Smooth muscle cell (in vitro differentiated cells): ENCODE data around the gene NPPC. TPM values are rescaled to one million over a fixed set of nuclear protein-coding genes. Genes with fewer than 3 reads are reported as not detected.

Source experiments
- DNase-seq: peaks from one replicate; lab custom pipeline; 2025; ENCODE audit not compliant: unreplicated experiment; lab: John Stamatoyannopoulos, UW
- H2AFZ ChIP-seq: fragments of 200-600 bp; sonication (generic); 2 replicates; pipeline ENCODE4 v1.6.0; 2016; ENCODE audit warnings: antibody characterized with exemption, low read depth, mild to moderate bottlenecking
- H3F3A ChIP-seq: fragments of 200-600 bp; sonication (generic); 2 replicates; pipeline ENCODE4 v1.6.0; 2017; ENCODE audit warnings: antibody characterized with exemption, low read depth
- H3K27ac ChIP-seq: fragments of 200-600 bp; sonication (generic); 2 replicates; pipeline ENCODE4 v1.5.1; 2016; ENCODE audit warnings: low read depth, mild to moderate bottlenecking
- H3K27me3 ChIP-seq: fragments of 200-600 bp; sonication (generic); 2 replicates; pipeline ENCODE4 v1.6.1; 2016; ENCODE audit warnings: low read depth, mild to moderate bottlenecking
- H3K36me3 ChIP-seq: fragments of 200-600 bp; sonication (generic); 2 replicates; pipeline ENCODE4 v1.5.1; 2016; ENCODE audit warnings: low read depth
- H3K4me1 ChIP-seq: fragments of 200-600 bp; sonication (generic); 2 replicates; pipeline ENCODE4 v1.5.1; 2016; ENCODE audit warnings: low read depth
- H3K4me2 ChIP-seq: fragments of 200-600 bp; sonication (generic); 2 replicates; pipeline ENCODE4 v1.6.0; 2016; ENCODE audit warnings: mild to moderate bottlenecking
- H3K4me3 ChIP-seq: fragments of 200-600 bp; sonication (generic); 2 replicates; pipeline ENCODE4 v1.5.1; 2016; ENCODE audit warnings: mild to moderate bottlenecking
- H3K79me2 ChIP-seq: fragments of 200-600 bp; sonication (generic); 2 replicates; pipeline ENCODE4 v1.6.0; 2016; ENCODE audit warnings: low read depth, mild to moderate bottlenecking
- H3K9ac ChIP-seq: fragments of 200-600 bp; sonication (generic); 2 replicates; pipeline ENCODE4 v1.6.0; 2016; ENCODE audit warnings: low read depth
- H3K9me3 ChIP-seq: fragments of 200-600 bp; sonication (generic); replicated peaks from 2 replicates; pipeline ENCODE4 v1.5.1; 2016; ENCODE audit warnings: low read depth
- H4K20me1 ChIP-seq: fragments of 200-600 bp; sonication (generic); 2 replicates; pipeline ENCODE4 v1.6.0; 2016; ENCODE audit warnings: low read depth
- WGBS: methylation state at CpG from one replicate; pipeline ENCODE4 v1.1.7; 2016; ENCODE audit warnings: low lambda C conversion rate; 5-methylcytosine and 5-hydroxymethylcytosine counted together
- polyA plus RNA-seq: library from polyadenylated mRNA; unstranded; fragments of >200 nt; fragmentation: Nextera tagmentation; extraction: Ambion mirVana; gene quantifications from 2 replicates; pipeline ENCODE4 v1.2.1, GENCODE V29; 2016
- total RNA-seq: library from RNA; depleted of rRNA; stranded (reverse); fragments of >200 nt; gene quantifications from 2 replicates; pipeline ENCODE4 v1.2.3, GENCODE V29; 2014
- TF ChIP-seq, protein P1 (sequence below): fragments of 200-600 bp; sonication (generic); IDR thresholded peaks from 2 replicates; pipeline ENCODE4 v1.5.1; 2017; ENCODE audit warnings: borderline replicate concordance, mild to moderate bottlenecking, antibody characterized with exemption; ENCODE audit not compliant: insufficient read depth, poor library complexity, severe bottlenecking

The NPPC gene
- total and polyA plus RNA-seq, 2 experiments from 2014 or later: 0.21 TPM; not detected in 1

DNA sequence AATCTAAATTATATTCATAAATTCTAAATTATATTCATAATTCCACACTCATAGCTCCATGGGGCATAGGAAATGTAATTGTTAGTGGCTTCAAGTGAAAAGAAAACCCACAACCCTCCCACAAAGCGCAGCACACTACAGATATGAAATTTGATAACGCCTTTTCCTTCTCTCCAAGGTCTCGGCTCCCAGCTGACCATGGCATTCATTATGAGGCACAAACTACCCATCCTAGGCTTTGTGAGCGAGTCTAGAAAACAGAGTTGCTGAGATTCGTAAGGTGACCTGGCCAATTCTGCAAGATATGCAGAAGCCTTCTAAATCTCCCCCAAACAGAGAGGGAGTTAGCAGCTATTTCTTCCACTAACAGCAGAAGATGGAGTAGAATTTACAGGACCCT, 5.4 kb downstream of the NPPC start:
- H3K36me3 ChIP-seq: no peaks in the 10 kb centered on the region
- no peaks in the 10 kb centered on the region for H3K79me2 ChIP-seq
- TF ChIP-seq, protein P1, sequence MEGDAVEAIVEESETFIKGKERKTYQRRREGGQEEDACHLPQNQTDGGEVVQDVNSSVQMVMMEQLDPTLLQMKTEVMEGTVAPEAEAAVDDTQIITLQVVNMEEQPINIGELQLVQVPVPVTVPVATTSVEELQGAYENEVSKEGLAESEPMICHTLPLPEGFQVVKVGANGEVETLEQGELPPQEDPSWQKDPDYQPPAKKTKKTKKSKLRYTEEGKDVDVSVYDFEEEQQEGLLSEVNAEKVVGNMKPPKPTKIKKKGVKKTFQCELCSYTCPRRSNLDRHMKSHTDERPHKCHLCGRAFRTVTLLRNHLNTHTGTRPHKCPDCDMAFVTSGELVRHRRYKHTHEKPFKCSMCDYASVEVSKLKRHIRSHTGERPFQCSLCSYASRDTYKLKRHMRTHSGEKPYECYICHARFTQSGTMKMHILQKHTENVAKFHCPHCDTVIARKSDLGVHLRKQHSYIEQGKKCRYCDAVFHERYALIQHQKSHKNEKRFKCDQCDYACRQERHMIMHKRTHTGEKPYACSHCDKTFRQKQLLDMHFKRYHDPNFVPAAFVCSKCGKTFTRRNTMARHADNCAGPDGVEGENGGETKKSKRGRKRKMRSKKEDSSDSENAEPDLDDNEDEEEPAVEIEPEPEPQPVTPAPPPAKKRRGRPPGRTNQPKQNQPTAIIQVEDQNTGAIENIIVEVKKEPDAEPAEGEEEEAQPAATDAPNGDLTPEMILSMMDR: no peak
- no peak overlapping the region for H3K4me3 ChIP-seq
- DNase-seq: no peak
- peaks cover 5% of the 10 kb centered on the region for H3K4me1 ChIP-seq
- H3K4me2 ChIP-seq: no peak overlapping the region
- no peaks in the 10 kb centered on the region for H3K9me3 ChIP-seq
- no peaks in the 10 kb centered on the region for H3F3A ChIP-seq
- H2AFZ ChIP-seq: no peak overlapping the region
- H3K27ac ChIP-seq: no peak overlapping the region
- peaks cover 51% of the 10 kb centered on the region for H3K27me3 ChIP-seq
- no peaks in the 10 kb centered on the region for H4K20me1 ChIP-seq
- 87% methylated on average over 5 of the region's 5 CpGs for WGBS
- H3K9ac ChIP-seq: no peak overlapping the region

DNA sequence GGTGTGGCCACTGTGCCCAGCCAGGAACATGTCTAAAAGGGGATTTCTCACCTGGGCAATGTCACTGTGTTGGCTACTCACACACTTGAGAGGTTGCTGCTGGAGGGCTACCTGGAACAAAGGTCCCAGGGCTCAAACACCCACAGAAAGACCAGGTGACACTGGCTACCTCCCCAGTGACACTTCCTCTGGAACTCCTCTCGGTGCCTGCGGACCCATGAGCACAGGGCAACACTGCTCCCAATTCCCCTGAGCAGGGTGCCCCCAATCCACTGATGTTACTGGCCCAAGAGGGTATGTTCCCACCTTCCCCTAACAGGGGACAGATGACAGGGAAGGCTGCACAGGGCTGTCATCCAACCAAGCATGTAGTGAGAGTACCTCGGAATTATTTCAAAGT, 5.8 kb downstream of the NPPC start:
- peaks cover 46% of the 10 kb centered on the region for H3K27me3 ChIP-seq
- DNase-seq: no peak
- WGBS: 86% methylated on average over 3 of the region's 3 CpGs

DNA sequence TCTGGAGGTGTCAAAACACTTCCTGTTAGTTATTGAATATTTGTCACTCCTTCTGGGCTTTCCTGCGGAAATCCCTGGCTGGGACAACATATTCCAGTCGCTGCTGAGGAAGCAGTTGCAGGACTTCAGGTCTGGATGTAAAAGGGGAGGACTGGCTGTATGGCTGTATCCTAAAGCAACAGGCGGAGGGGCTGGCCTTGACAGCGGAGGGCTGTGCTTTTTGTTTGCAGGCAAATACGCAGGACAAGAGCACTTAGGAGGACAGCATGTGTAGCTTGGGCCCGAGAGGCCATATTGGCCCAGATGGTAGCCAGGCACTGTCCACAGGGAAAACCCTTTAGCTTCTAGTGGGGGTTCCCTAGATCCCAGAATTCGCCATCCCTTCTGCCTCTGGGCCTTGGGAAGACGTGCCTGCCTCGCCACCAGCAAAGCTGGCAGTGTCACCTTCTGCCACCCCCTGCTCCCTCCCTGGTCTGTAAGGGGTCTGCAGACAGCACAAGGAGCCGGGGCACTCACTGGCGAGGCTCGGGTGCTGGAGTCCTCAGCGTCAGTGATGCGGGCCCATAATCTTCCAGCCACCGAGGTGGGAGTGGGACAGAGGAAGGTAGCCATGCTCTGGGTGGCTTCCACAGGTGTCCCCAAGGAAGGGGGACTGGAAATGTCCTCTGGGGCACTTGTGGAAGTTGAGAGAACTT, 6.7 kb downstream of the NPPC start:
- DNase-seq: no peak
- WGBS: 92% methylated on average over 15 of the region's 15 CpGs
- H3K27me3 ChIP-seq: peaks cover 38% of the 10 kb centered on the region
- no peaks in the 10 kb centered on the region for H4K20me1 ChIP-seq
- no peak overlapping the region for H3K9ac ChIP-seq
- no peaks in the 10 kb centered on the region for H3F3A ChIP-seq
- no peaks in the 10 kb centered on the region for H3K79me2 ChIP-seq
- H3K4me2 ChIP-seq: no peak overlapping the region
- TF ChIP-seq, protein P1: no peak
- no peak overlapping the region for H2AFZ ChIP-seq
- no peak overlapping the region for H3K27ac ChIP-seq
- no peaks in the 10 kb centered on the region for H3K9me3 ChIP-seq
- H3K36me3 ChIP-seq: no peaks in the 10 kb centered on the region
- H3K4me1 ChIP-seq: no peaks in the 10 kb centered on the region
- H3K4me3 ChIP-seq: no peak overlapping the region

More for the DNA sequence above, 5.8 kb downstream of the NPPC start:
- TF ChIP-seq, protein P1: no peak
- Histone ChIP-seq H3K79me2 (no peaks in the 10 kb centered on the region), H3K4me2 (no peak overlapping the region), H3K9me3 (no peaks in the 10 kb centered on the region), H4K20me1 (no peaks in the 10 kb centered on the region), H3K36me3 (no peaks in the 10 kb centered on the region), H3K9ac (no peak overlapping the region), H3K27ac (no peak overlapping the region), H2AFZ (no peak overlapping the region), H3F3A (no peaks in the 10 kb centered on the region), H3K4me3 (no peak overlapping the region), H3K4me1 (peaks cover under 1% of the 10 kb centered on the region)
